H1 (cell line): ENCODE measurements around the gene SLC39A11.

Experiments used
- BACH1 ChIP-seq: IDR thresholded peaks from 2 replicates; pipeline ENCODE4 v1.6.1; 2012; ENCODE audit warnings: low read length, improper control_type of control experiment
- CEBPB ChIP-seq: IDR thresholded peaks from 2 replicates; pipeline ENCODE4 v1.6.1; 2012; ENCODE audit warnings: low read depth, low read length
- EP300 ChIP-seq, 2 experiments: IDR thresholded peaks; 1 replicate in 1 of 2; 2 replicates in 1 of 2; pipeline ENCODE4 v1.6.1; 2011 to 2012; ENCODE audit warnings: low read depth in 2 of 2, low read length in 2 of 2, mild to moderate bottlenecking in 2 of 2, borderline replicate concordance in 1 of 2, inconsistent platforms in 1 of 2, moderate library complexity in 1 of 2
- EZH2 ChIP-seq: fragments of 200-600 bp; sonication (generic); IDR thresholded peaks from 2 replicates; pipeline ENCODE4 v1.7.1; 2012; ENCODE audit warnings: low read depth, mild to moderate bottlenecking, moderate library complexity, low read length, inconsistent platforms; ENCODE audit not compliant: severe bottlenecking
- HDAC6 ChIP-seq: IDR thresholded peaks from one replicate; pipeline ENCODE4 v1.7.1; 2012; ENCODE audit warnings: low read depth, mild to moderate bottlenecking, inconsistent platforms, low read length, moderate library complexity
- KDM4A ChIP-seq: IDR thresholded peaks from one replicate; pipeline ENCODE4 v1.7.1; 2012; ENCODE audit warnings: low read depth, mild to moderate bottlenecking, moderate library complexity, low read length, inconsistent platforms; ENCODE audit not compliant: severe bottlenecking
- TF ChIP-seq, protein P1 (sequence below), 3 experiments: IDR thresholded peaks; 1 replicate in 2 of 3; 2 replicates in 1 of 3; pipeline versions ENCODE4 v1.5.1 to v1.6.1; 2011; ENCODE audit warnings: low read length in 3 of 3, mild to moderate bottlenecking in 3 of 3, inconsistent platforms in 2 of 3, low read depth in 1 of 3, moderate library complexity in 1 of 3; ENCODE audit not compliant: insufficient read depth in 1 of 3; ENCODE audit errors: control extremely low read depth in 1 of 3
- TF ChIP-seq, protein P2 (sequence below): IDR thresholded peaks from 2 replicates; pipeline ENCODE4 v1.6.1; 2012; ENCODE audit warnings: inconsistent platforms

DNA sequence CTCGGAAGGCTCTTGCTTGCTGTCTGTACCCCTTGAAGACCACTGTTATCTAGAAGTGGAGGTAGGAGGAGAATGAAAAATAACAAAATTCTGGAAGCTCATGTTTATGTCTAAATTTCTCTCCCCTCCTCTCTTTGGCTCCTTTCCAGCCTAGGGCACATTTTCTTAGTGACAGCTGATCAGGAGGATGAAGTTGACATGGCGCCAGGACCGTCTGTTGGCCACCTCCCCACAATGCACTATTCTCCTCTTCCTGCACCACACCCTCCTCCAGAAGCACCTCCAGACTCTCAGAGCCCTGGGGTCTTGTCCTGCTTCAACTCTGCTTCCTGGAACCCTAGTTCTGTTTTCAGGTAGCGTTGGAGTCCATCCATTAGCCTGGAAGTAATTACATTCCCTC is 46.8 kb upstream of the SLC39A11 start:
- TF ChIP-seq BACH1: no peak
- TF ChIP-seq, protein P1, sequence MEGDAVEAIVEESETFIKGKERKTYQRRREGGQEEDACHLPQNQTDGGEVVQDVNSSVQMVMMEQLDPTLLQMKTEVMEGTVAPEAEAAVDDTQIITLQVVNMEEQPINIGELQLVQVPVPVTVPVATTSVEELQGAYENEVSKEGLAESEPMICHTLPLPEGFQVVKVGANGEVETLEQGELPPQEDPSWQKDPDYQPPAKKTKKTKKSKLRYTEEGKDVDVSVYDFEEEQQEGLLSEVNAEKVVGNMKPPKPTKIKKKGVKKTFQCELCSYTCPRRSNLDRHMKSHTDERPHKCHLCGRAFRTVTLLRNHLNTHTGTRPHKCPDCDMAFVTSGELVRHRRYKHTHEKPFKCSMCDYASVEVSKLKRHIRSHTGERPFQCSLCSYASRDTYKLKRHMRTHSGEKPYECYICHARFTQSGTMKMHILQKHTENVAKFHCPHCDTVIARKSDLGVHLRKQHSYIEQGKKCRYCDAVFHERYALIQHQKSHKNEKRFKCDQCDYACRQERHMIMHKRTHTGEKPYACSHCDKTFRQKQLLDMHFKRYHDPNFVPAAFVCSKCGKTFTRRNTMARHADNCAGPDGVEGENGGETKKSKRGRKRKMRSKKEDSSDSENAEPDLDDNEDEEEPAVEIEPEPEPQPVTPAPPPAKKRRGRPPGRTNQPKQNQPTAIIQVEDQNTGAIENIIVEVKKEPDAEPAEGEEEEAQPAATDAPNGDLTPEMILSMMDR (IDR thresholded peaks at IDR 0.05; ENCODE audit: control extremely low read depth in 1 of 3, insufficient read depth in 1 of 3, low read depth in 1 of 3, low read length in 3 of 3): no peak
- TF ChIP-seq EZH2: no peak
- TF ChIP-seq KDM4A: no peak
- no peak for TF ChIP-seq HDAC6
- TF ChIP-seq, protein P2, sequence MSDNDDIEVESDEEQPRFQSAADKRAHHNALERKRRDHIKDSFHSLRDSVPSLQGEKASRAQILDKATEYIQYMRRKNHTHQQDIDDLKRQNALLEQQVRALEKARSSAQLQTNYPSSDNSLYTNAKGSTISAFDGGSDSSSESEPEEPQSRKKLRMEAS: no peak
- TF ChIP-seq EP300 (IDR thresholded peaks at IDR 0.05; ENCODE audit: borderline replicate concordance in 1 of 2, low read depth in 2 of 2, low read length in 2 of 2): no peak
- no peak for TF ChIP-seq CEBPB
